HG03135 (cell line): Measurements from ENCODE around the gene FN3K.
"Not testable (repeated sequence)": the region's sequence is repeated elsewhere in the genome, so short reads cannot be mapped to it uniquely, and the experiment has no call there.

Experiments
- ATAC-seq: cut with Tn5 transposase; IDR thresholded peaks from one replicate; pipeline ENCODE4 v1.9.1; 2021; ENCODE audit warnings: mild to moderate bottlenecking, moderate library complexity; ENCODE audit not compliant: unreplicated experiment

The FN3K gene

DNA sequence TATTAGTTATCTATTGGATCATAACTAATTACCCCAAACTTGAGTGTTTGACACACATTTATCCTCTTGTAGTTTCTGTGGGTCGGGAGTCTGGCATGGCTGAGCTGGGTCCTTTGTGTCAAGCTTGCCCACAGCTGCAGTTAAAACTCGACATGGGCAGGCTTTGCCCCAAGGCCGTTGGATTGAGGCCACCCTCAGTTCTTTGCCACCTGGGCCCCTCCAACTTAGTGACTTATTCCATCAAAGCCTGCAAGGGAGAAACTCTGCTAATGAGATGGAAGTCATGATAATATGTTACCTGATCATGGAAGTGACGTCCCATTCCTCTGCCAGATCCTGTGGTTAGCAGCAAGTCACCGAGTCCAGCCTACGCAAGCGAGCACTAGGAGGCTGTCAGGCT is 33.6 kb downstream of the FN3K start:
- no peak for ATAC-seq

DNA sequence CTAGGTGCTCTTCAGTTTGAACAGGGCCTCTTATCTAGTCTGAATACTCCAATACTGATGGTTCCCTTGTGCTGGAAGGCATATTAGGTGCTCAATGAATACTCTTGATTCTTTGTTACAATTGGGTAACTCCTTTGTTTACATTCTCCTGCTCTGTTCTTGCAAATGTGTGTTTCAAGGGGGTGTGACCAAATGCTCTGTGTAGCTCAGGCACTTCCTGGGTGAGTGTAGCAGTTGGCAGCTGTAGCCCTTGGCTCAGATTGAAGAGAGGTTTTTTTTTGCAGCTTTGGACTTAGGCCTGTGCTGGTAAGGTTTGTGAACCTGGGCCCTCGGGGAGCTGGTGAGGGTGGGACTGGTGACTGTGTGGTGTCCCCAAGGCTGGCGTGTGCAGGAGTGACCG is 36.6 kb downstream of the FN3K start:
- no peak for ATAC-seq

- not testable (repeated sequence) for ATAC-seq
These were observed 39.0 kb downstream of the FN3K start for GRCh38 chr17:82774456-82774855.

GRCh38 chr17:82775001-82775823 is 39.8 kb downstream of the FN3K start:
- no peak for ATAC-seq

GRCh38 chr17:82776454-82776853 is 41.0 kb downstream of the FN3K start:
- no peak for ATAC-seq

DNA sequence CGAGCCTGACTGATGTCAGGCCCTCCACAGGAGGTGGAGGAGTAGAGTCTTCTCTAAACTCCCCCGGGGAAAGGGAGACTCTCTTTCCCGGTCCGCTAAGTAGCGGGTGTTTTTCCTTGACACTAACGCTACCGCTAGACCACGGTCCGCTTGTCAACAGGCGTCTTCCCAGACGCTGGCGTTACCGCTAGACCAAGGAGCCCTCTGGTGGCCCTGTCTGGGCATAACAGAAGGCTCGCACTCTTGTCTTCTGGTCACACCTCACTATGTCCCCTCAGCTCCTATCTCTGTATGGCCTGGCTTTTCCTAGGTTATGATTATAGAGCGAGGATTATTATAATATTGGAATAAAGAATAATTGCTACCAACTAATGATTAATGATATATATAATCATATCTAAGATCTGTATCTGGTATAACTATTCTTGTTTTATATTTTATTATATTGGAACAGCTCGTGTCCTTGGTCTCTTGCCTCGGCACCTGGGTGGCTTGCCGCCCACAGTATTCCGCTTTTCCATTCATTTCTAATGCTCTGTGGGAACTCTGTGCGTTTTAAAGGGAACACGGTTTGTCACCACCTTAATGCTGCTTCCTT is 42.5 kb downstream of the FN3K start:
- ATAC-seq = not testable (repeated sequence)

DNA sequence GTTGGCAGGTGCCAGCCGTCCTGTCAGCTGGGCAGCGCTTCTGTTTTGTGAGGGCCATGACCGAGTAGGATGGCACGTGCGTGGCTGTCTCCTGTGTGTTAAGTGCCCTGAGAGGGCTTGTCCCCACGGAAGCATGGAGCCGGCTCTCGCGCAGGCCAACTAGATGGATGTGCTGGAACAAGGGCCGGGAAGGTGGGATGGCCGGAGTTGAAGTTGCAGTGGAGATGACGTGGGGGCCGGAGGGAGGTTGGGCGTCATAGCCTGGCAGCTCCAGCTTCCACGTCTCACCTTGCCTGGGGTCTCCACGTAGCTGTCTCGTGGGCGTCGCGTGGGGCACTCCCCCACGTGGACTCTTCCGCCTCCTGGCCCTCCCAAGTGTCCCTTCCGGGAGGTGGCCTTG is 44.1 kb downstream of the FN3K start:
- ATAC-seq = no peak

DNA sequence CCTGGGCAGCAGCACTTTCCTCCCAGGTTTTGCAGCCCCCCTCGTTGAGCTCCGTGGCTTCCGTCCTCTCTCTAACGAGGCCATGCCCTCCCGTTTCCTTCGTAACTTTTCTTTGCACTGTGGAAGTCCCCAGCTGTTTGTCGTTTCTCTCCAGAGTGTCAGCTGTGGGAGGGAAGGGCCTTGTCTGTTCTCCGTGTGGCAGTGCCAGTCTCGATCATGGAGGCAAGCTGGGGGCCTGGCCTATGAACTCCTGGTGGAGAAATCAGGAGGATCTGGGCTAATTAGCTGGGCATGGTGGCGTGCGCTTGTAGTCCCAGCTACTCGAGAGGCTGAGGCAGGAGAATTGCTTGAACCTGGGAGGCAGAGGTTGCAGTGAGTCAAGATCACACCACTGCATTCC is 44.8 kb downstream of the FN3K start:
- no peak for ATAC-seq

GRCh38 chr17:82780971-82781893 is 45.8 kb downstream of the FN3K start:
- no peak for ATAC-seq

- ATAC-seq = peak; percentile 88
These were observed 46.5 kb downstream of the FN3K start for GRCh38 chr17:82781894-82782274.

DNA sequence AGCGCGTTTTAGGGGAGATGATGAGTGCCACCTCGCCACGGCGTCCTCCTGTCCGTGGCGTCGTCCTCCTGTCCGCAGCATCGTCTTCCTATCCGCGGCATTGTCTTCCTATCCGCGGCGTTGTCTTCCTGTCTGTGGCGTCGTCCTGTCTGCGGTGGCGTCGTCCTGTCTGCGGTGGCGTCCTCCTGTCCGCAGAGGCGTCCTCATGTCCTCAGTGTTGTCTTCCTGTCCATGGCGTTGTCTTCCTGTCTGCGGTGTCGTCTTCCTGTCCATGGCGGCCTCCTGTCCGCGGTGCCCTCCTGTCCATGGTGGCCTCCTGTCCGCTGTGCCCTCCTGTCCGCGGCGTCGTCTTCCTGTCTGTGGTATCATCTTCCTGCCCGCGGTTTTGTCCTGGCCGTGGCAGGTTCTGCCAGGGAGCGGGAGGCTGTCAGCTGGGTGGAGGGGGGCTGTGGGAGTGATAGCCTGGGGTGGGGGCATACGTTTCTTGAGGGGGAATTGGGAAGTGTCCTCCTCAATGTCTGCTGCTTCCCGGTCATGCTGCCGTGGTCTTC is 47.3 kb downstream of the FN3K start:
- ATAC-seq = no peak

GRCh38 chr17:82783498-82783897 is 48.1 kb downstream of the FN3K start:
- no peak for ATAC-seq

GRCh38 chr17:82785581-82785980 is 50.2 kb downstream of the FN3K start:
- ATAC-seq = not testable (repeated sequence)

GRCh38 chr17:82786427-82786826 is 51.0 kb downstream of the FN3K start:
- ATAC-seq = no peak

DNA sequence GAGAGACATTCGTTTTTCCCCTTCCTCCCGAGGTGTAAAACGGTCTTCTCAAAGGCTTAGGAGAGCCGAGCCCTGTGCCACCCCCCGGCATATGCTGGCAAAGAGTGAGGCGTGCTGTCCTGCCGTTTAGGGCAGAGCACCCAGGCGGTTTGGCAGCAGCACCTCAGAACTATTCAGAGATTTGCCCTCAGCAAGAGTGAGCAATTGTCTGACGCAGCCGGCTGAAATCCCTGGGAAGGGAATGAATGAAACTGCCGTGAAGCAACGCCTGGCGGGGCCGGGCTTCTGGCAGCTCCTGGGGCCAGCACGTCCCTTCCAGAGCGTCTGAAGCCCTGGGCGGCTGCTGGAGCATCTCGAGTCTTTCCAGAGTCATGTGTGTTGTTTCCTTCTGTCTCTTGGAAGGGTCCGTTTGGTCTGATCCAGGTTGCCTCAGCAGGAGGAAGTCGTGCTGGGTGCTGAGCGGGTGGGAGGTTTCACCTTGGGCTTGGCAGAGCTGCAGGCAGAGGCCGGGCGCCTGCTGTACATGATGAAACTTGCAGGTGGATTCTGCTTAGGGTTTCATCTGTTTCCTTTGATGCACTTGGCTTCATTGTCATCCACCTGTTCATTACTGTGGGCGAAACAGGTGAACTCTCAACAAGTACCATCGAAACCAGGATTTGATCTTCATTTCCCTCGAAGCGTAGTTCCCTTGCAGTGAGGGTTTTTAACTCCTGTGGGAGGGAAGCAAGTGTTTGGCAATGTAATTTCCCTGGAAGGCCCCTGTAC is 51.9 kb downstream of the FN3K start:
- no peak for ATAC-seq

- no peak for ATAC-seq
These were observed 53.0 kb downstream of the FN3K start for GRCh38 chr17:82788206-82789001.

DNA sequence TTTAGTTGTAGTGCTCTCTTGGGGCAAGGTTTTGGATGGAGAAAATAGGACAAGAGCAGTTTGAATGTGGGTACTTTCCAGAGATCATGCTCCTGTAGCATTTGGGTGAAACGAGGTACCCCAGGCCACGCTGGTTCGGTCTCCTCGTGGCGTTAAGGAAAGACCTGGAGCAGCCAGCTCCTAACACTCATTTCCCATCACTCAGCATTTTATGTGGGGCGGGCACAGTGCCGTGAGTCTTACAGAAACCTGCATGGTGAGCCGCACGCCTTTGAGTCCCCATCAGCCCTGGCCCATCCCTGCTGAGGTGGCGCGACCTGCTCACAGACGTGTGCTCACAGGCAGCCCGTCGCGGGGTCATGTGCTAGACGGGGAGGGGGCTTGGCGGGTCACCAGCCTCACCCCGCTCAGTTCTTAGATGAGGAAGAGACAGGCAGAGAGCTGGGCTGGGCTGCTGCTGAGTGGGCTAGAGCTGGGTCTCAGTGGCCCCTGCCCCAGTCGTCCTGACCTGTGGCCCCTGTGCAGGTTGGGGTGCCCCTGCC is 53.7 kb downstream of the FN3K start:
- no peak for ATAC-seq

- ATAC-seq = no peak
These were observed 54.4 kb downstream of the FN3K start for GRCh38 chr17:82789806-82790205.

DNA sequence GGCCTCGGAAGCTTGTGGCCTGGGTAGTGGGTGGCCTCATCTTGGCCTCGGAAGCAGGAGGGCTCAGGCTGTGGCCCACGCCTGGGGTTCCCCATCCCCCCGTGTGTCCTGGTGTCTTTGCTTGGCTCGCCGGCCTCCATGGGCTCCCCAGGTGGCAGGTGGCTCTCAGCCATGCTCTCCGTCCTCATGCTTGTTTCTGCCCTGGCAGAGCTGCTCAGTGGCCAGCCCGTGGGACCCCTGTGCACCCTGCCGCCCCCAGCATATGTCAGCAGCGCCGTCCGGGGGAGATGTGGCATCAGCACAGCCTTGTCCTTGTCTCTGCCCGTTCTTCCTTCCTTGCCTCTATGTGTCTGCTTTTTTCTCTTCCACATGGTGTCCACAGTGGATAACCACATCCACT is 55.0 kb downstream of the FN3K start:
- ATAC-seq = no peak
